Measurements from ENCODE around the gene HCRTR1. TPM values are rescaled to one million over a fixed set of nuclear protein-coding genes. Genes with fewer than 3 reads are reported as not detected.

Gene HCRTR1
- total and polyA plus RNA-seq, 2 donors (not counting 1 experiment from before 2014, with no cell fraction given) = 0.22 TPM; not detected in 1

- peaks cover 18% of the 10 kb centered on the region for H3K27me3 Mint-ChIP-seq
- no peak overlapping the region for H3K27ac Mint-ChIP-seq
- CTCF ChIA-PET = interaction anchor here (1.1 to 4.2 kb wide), 2 partner anchors 20 to 49 kb away, joined by 3 to 18 read pairs; no protein-coding TSS in a partner anchor
Observed at GRCh38 chr1:31568895-31569595, 48.4 kb upstream of the HCRTR1 start.

More at GRCh38 chr1:31568895-31569595, 48.4 kb upstream of the HCRTR1 start:
- no peak for DNase-seq
- intact Hi-C loops (cut with micrococcal nuclease) = no loop called here
- POLR2A ChIA-PET = no interaction called here
- no peak overlapping the region for H3K4me2 ChIP-seq (replicated peaks; ENCODE audit: low read depth, low read length, poor library complexity, severe bottlenecking)
- H3K4me3 ChIP-seq (ENCODE audit: control extremely low read depth in 1 of 5, extremely low read depth in 1 of 5, insufficient read depth in 1 of 5, low read depth in 2 of 5, low read length in 4 of 5) = no peak overlapping the region
- no peaks in the 10 kb centered on the region for H3K36me3 ChIP-seq (replicated peaks in 1 of 2; ENCODE audit: control extremely low read depth in 1 of 2, control insufficient read depth in 1 of 2, extremely low read depth in 1 of 2, insufficient read depth in 2 of 2, low read length in 1 of 2)
- H3K4me1 Mint-ChIP-seq = peaks cover 2% of the 10 kb centered on the region
- H3K4me1 ChIP-seq (ENCODE audit: control insufficient read depth in 2 of 2, insufficient read depth in 2 of 2, low read length in 2 of 2) = peaks cover 0 to 8% of the 10 kb centered on the region in 2 donors
- no peak overlapping the region for H3K4me3 Mint-ChIP-seq
- no peak overlapping the region for H2AFZ ChIP-seq (ENCODE audit: insufficient read depth, low read depth, low read length, poor library complexity, severe bottlenecking)
- H3K27me3 ChIP-seq (replicated peaks in 1 of 4; ENCODE audit: control extremely low read depth in 1 of 4, control insufficient read depth in 3 of 4, insufficient read depth in 4 of 4, low read length in 3 of 4) = no peaks in the 10 kb centered on the region
- ATAC-seq (ENCODE audit: low read depth) = no peak
- no peaks in the 10 kb centered on the region for H3K9me3 Mint-ChIP-seq (ENCODE audit: insufficient read depth)
- 87% methylated on average over 11 of the region's 11 CpGs for WGBS (ENCODE audit: insufficient coverage)
- no peaks in the 10 kb centered on the region for H3K79me2 ChIP-seq (ENCODE audit: control insufficient read depth, insufficient read depth, low read length)
- H4K20me1 ChIP-seq (ENCODE audit: control insufficient read depth, insufficient read depth, low read length, poor library complexity, severe bottlenecking) = no peaks in the 10 kb centered on the region
- TF ChIP-seq EZH2 (IDR thresholded peaks at IDR 0.05; ENCODE audit: borderline replicate concordance, insufficient read depth, low read depth, low read length, poor library complexity, severe bottlenecking) (no peak), CTCF (IDR thresholded peaks at IDR 0.05) (no peak)
- no peaks in the 10 kb centered on the region for H3K9me3 ChIP-seq (ENCODE audit: control extremely low read depth in 1 of 3, control insufficient read depth in 2 of 3, insufficient read depth in 1 of 3, low read length in 2 of 3)
- H3K9ac ChIP-seq (ENCODE audit: low read length) = no peak overlapping the region
- no peak overlapping the region for H3K27ac ChIP-seq (ENCODE audit: low read length in 2 of 2)

Data from B cell (primary cell).